Neural crest cell (in vitro differentiated cells): ENCODE data around the gene TBX4. TPM values are rescaled to one million over a fixed set of nuclear protein-coding genes. Genes with fewer than 3 reads are reported as not detected.
"Not testable (repeated sequence)": the region's sequence is repeated elsewhere in the genome, so short reads cannot be mapped to it uniquely, and the experiment has no call there.

Source experiments
- DNase-seq: peaks from one replicate; pipeline ENCODE4 v3.0.0; 2021; ENCODE audit warnings: low read depth, mixed read lengths, low spot score
- H3K27ac Mint-ChIP-seq: one replicate; pipeline ENCODE4 v1.8.0; 2021; ENCODE audit warnings: mild to moderate bottlenecking, mixed read lengths; ENCODE audit not compliant: unreplicated experiment
- H3K27me3 Mint-ChIP-seq: 2 replicates; pipeline ENCODE4 v1.8.0; 2021; ENCODE audit warnings: low read depth, mild to moderate bottlenecking, mixed read lengths
- H3K36me3 Mint-ChIP-seq: 2 replicates; pipeline ENCODE4 v1.8.0; 2021; ENCODE audit warnings: low read depth, mild to moderate bottlenecking, mixed read lengths
- H3K4me1 Mint-ChIP-seq: 2 replicates; pipeline ENCODE4 v1.8.0; 2021; ENCODE audit warnings: mixed read lengths
- H3K4me3 Mint-ChIP-seq: one replicate; pipeline ENCODE4 v1.8.0; 2021; ENCODE audit warnings: mild to moderate bottlenecking, mixed read lengths
- H3K9me3 Mint-ChIP-seq: 2 replicates; pipeline ENCODE4 v1.8.0; 2021; ENCODE audit warnings: mixed read lengths
- total RNA-seq: library from RNA; stranded (reverse); gene quantifications from 2 replicates; pipeline ENCODE4 v1.2.1, GENCODE V29; 2021
- TF ChIP-seq, protein P1 (sequence below): fragments of 200-600 bp; sonication (generic); conservative IDR thresholded peaks from 2 replicates; pipeline ENCODE4 v1.5.0; 2021; ENCODE audit warnings: antibody characterized with exemption, mild to moderate bottlenecking

TBX4 gene
- total RNA-seq, 1 donor from 2014 or later: not detected

DNA sequence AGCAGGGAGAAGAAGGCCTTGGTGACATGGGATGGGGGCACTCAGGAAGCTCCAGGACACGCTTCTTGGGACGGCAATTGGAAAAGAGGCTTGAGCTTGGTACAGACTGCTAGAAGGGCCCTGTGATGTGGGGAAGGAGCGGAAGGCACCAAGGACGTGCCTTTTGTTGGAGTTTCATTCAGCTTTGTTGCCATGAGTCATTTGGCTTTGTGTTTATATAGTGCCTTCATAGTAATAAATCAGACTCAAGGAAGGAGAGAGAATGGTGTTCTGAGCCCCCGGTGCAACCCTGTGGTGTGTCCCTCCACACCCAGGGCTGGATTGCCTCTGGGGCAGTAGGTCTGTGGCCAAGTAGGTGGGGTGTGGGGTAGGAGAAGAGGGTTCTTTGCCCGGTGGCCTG lies 7.4 kb upstream of the TBX4 start:
- Mint-ChIP-seq H3K9me3 (peaks cover 1% of the 10 kb centered on the region), H3K36me3 (no peaks in the 10 kb centered on the region), H3K4me3 (no peak overlapping the region), H3K4me1 (peaks cover 5% of the 10 kb centered on the region), H3K27ac (no peak overlapping the region), H3K27me3 (peaks cover 38% of the 10 kb centered on the region)
- TF ChIP-seq, protein P1, sequence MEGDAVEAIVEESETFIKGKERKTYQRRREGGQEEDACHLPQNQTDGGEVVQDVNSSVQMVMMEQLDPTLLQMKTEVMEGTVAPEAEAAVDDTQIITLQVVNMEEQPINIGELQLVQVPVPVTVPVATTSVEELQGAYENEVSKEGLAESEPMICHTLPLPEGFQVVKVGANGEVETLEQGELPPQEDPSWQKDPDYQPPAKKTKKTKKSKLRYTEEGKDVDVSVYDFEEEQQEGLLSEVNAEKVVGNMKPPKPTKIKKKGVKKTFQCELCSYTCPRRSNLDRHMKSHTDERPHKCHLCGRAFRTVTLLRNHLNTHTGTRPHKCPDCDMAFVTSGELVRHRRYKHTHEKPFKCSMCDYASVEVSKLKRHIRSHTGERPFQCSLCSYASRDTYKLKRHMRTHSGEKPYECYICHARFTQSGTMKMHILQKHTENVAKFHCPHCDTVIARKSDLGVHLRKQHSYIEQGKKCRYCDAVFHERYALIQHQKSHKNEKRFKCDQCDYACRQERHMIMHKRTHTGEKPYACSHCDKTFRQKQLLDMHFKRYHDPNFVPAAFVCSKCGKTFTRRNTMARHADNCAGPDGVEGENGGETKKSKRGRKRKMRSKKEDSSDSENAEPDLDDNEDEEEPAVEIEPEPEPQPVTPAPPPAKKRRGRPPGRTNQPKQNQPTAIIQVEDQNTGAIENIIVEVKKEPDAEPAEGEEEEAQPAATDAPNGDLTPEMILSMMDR: no peak
- DNase-seq: no peak

DNA sequence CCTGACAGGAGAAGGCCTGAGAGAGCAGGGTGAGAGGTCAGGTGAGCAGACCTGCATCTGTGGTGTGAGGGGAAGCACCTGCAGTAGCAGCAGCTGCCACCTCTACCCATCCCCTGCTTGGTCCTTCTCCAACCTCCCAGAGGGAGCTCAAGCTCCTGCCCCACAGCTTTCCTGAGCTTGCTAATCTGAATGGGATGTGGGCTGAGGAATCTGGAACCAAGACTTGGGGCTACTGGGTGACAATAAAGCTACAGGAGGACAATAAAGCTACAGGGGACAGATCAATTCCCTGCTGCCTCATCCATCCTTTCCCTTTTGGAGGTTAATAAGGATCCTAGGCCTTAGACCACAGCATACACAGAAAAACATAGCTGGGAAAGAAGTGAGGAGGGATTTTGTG lies 4.9 kb upstream of the TBX4 start:
- Mint-ChIP-seq H3K4me3 (no peak overlapping the region), H3K9me3 (no peaks in the 10 kb centered on the region), H3K36me3 (no peaks in the 10 kb centered on the region), H3K4me1 (peaks cover 5% of the 10 kb centered on the region), H3K27me3 (peaks cover 59% of the 10 kb centered on the region), H3K27ac (no peak overlapping the region)
- no peak for DNase-seq
- TF ChIP-seq, protein P1: no peak

DNA sequence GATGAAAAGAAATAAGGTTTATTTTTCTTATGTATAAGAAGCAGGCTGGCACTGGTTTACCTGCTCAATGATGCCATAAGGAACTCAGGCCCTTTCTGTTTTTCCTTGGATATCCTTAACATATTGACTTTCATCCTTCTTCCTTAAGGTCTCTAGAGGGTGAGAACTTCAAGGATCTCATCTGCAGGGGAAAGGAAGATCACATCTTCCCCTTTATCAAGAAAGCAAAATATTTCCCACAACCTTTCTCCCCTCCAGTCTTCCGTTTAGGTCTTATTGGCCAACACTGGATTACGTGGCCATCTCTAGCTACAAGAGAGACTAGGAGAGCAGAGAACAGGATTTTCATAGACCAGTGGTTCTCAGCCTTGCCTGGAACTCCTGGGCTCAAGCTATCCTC lies 4.2 kb upstream of the TBX4 start:
- no peak overlapping the region for H3K27ac Mint-ChIP-seq
- TF ChIP-seq, protein P1: no peak
- no peaks in the 10 kb centered on the region for H3K9me3 Mint-ChIP-seq
- H3K4me1 Mint-ChIP-seq: peaks cover 10% of the 10 kb centered on the region
- H3K27me3 Mint-ChIP-seq: peaks cover 66% of the 10 kb centered on the region
- no peaks in the 10 kb centered on the region for H3K36me3 Mint-ChIP-seq
- no peak for DNase-seq
- no peak overlapping the region for H3K4me3 Mint-ChIP-seq

DNA sequence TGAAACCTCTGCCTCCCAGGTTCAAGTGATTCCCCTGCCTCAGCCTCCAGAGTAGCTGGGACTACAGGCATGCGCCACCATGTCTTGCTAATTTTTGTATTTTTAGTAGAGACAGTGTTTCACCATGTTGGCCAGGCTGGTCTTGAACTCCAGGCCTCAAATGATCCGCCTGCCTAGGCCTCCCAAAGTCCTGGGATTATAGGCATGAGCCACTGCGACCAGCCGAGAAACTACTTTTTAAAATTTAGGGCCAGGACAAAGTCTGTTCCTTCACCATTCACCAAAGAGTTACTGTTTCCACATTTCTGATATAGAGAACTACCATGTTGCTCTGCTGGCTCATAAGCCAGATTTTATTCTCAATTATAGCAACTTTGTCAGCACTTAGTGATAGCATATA lies 3.1 kb upstream of the TBX4 start:
- not testable (repeated sequence) for DNase-seq, H3K4me3 Mint-ChIP-seq, H3K9me3 Mint-ChIP-seq, H3K27ac Mint-ChIP-seq, H3K36me3 Mint-ChIP-seq
- peaks cover 13% of the 10 kb centered on the region for H3K4me1 Mint-ChIP-seq
- peaks cover 77% of the 10 kb centered on the region for H3K27me3 Mint-ChIP-seq

DNA sequence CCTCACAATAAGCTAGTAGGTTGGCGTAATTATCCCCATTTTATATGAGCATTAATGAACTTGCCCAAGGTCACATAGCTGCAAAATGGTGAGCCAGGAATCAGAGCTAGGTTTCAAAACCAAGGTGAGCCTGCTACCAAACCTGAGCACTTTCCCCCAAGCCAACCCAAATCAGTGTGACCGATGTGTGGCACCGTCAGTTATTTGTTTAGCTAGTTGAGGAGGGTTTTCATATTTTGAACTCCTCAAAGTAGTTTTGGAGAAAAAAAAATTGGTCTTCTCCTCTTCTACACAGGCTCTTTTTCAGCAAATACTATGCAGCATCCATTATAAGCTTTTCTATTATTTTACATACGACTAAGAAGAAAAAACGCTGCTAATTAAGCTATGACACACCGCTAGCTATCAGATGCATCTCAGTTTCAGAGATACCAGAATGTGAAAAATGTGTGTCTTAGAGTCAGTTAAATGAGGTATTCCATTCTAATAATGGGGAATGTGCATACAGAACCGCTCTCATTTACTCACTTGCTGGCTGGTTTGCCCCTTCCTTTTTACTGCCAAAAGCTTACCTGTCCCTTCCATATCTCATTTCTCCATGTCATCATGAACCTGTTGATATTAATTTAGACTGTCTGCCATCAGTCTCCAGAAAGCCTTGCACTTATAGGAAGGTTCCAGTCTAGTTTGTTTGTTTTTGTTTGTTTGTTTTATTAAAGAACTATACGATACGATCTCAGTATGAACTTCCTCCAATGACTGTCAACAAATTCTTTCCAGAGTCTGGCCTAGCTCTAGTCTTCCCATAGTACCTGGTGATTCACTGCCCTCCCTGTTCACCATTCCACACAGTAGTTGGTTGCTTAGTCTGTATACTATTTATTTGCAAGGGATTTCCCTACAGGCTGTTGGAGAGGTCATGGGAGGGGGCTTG lies 2.2 kb upstream of the TBX4 start:
- Mint-ChIP-seq H3K27ac (no peak overlapping the region), H3K4me3 (no peak overlapping the region), H3K36me3 (no peaks in the 10 kb centered on the region), H3K4me1 (peaks cover 13% of the 10 kb centered on the region), H3K9me3 (no peaks in the 10 kb centered on the region), H3K27me3 (peaks cover 83% of the 10 kb centered on the region)
- no peak for DNase-seq
- TF ChIP-seq, protein P1: no peak
